ENCODE measurements around the gene OLAH. TPM values are rescaled to one million over a fixed set of nuclear protein-coding genes. Genes with fewer than 3 reads are reported as not detected.
"Not testable (repeated sequence)": the region's sequence is repeated elsewhere in the genome, so short reads cannot be mapped to it uniquely, and the experiment has no call there.

The OLAH gene
- polyA plus RNA-seq (2013, experiment 1 of 2): not detected
- polyA plus RNA-seq (2013, experiment 2 of 2): not detected

DNA sequence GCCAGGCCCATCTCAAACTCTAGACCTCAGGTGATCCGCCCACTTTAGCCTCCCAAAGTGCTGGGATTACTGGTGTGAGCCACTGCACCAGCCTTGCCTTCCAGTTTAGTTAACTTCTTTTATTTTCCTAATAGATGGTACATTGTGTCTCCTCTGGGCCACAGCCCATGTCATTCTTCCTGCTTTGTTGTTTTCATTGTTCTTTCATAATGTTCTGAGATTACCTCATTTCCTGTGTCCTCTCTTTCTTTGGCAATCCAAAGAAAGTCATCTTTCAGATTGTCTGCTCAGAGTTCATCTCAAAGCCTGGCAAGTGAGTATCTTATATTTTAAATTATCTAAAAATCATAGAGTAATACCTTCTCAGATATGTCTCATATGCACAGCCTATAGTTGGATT lies at the start of gene OLAH:
TSS of gene OLAH (plus strand) at position 270 of the 400 bp plus-strand sequence. CDS start 3,346 bp downstream, outside the sequence.
- 89% methylated on average over 1 of the region's 1 CpG; no CpG with 5 or more reads in 1 of the 2 experiments for WGBS, 2 experiments (ENCODE audit: insufficient coverage in 2 of 2)
- no peak within 1 kb of the TSS for H3K27ac ChIP-seq (ENCODE audit: low read depth, low read length, severe bottlenecking)
- no peaks in the 10 kb centered on the region for H3K4me1 ChIP-seq (ENCODE audit: control insufficient read depth, insufficient read depth, low read length, poor library complexity, severe bottlenecking)
- H3K36me3 ChIP-seq (ENCODE audit: control insufficient read depth, insufficient read depth, low read length): no peaks in the 10 kb centered on the region
- H3K9me3 ChIP-seq (ENCODE audit: control insufficient read depth, low read length): peaks cover under 1% of the 10 kb centered on the region
- H3K4me3 ChIP-seq (ENCODE audit: extremely low read depth, insufficient read depth, low read length, poor library complexity, severe bottlenecking): no peak within 1 kb of the TSS

DNA sequence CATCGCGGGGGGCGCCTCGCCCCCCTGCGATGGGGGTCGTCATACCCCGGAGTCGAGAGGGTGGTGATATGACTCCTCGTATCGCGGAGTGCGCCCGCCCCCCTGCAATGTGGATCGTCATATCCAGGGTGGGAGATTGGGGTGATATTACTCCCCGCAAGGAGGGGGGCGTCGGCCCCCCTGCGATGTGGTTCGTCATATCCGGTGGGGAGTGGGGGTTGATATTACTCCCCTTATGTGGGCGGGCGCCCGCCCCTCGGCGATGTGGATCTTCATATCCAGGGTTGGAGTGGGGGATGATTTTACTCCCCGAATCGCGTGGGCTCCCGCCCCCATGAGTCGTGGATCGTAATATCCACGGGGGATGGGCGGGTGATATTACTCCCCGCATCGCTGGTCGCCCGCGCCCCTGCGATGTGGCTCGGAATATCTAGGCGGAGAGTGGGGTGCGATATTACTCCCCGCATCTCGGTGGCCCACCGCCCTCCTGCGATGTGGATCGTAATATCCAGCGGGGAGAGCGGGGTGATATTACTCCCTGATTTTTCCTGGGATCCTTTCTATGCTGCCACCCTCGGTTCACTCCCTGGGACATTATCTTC lies 47.7 kb upstream of the OLAH start:
- H3K4me3 ChIP-seq (ENCODE audit: extremely low read depth, insufficient read depth, low read length, poor library complexity, severe bottlenecking): no peak overlapping the region
- 93% methylated on average over 41 to 43 of the region's 50 CpGs for WGBS, 2 experiments (ENCODE audit: insufficient coverage in 2 of 2)
- H3K9me3 ChIP-seq (ENCODE audit: control insufficient read depth, low read length): no peaks in the 10 kb centered on the region
- no peak overlapping the region for H3K27ac ChIP-seq (ENCODE audit: low read depth, low read length, severe bottlenecking)
- no peaks in the 10 kb centered on the region for H3K36me3 ChIP-seq (ENCODE audit: control insufficient read depth, insufficient read depth, low read length)
- H3K4me1 ChIP-seq (ENCODE audit: control insufficient read depth, insufficient read depth, low read length, poor library complexity, severe bottlenecking): peaks cover 3% of the 10 kb centered on the region

DNA sequence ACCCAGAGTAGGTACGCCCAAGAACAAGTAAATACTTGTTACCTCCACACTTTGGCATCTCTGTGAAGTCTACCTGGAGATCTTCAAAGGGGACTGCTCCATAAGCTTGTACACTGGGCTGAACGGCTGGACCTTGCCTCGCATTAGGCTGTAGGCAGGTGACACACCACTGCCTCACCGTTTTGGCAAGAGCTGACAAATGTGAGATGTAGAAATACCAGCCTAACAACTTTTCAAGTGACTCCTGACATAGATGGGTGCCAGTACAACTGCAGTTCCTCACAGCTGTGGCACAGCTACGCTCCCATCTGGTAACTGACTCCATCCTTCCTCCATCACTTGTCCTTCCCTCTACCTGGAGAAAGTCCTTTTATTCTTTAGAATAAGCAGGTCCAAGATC lies 30.2 kb upstream of the OLAH start:
- not testable (repeated sequence) for H3K9me3 ChIP-seq (ENCODE audit: control insufficient read depth, low read length); H3K27ac ChIP-seq (ENCODE audit: low read depth, low read length, severe bottlenecking); H3K4me1 ChIP-seq (ENCODE audit: control insufficient read depth, insufficient read depth, low read length, poor library complexity, severe bottlenecking); H3K36me3 ChIP-seq (ENCODE audit: control insufficient read depth, insufficient read depth, low read length); H3K4me3 ChIP-seq (ENCODE audit: extremely low read depth, insufficient read depth, low read length, poor library complexity, severe bottlenecking)
- 59 to 86% methylated on average over 4 of the region's 5 CpGs for WGBS, 2 experiments (ENCODE audit: insufficient coverage in 2 of 2)

DNA sequence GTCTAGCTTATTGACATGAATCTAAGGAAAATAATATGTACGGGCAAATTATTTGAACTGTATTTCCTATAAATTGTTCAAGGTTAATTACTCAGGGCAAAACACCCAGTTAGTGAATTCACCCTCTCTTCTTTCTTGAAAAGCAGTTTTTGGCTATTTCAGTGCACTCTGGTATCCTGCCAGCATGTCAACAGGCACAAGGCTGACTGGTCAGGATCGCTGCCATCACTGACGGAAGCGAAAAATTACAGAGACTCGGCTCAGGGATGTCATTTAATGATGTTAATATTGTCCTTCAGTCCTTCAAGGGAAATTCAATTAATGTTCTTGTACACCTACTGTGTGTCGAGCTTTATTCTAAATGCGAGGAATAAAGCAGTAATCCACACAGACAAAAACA lies 28.3 kb upstream of the OLAH start:
- Histone ChIP-seq H3K27ac (ENCODE audit: low read depth, low read length, severe bottlenecking) (no peak overlapping the region), H3K4me1 (ENCODE audit: control insufficient read depth, insufficient read depth, low read length, poor library complexity, severe bottlenecking) (no peaks in the 10 kb centered on the region), H3K9me3 (ENCODE audit: control insufficient read depth, low read length) (no peaks in the 10 kb centered on the region), H3K36me3 (ENCODE audit: control insufficient read depth, insufficient read depth, low read length) (no peaks in the 10 kb centered on the region), H3K4me3 (ENCODE audit: extremely low read depth, insufficient read depth, low read length, poor library complexity, severe bottlenecking) (no peak overlapping the region)
- 90 to 93% methylated on average over 3 to 6 of the region's 7 CpGs for WGBS, 2 experiments (ENCODE audit: insufficient coverage in 2 of 2)

DNA sequence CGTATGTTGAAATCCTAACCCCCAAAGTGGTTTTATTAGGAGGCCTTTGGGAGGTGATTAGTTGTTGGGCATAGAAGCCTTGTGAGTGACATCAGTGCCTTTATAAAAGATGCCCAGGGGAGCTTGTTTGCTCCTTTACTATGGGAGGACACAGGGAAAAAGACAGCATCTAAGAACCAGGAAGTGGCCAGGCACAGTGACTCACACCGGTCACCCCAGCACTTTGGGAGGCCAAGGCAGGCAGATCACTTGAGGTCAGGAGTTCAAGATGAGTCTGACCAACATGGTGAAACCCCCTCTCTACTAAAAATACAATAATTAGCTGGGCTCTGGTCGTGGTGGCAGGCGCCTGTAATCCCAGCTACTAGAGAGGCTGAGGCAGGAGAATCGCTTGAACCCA lies 22.8 kb upstream of the OLAH start:
- H3K27ac ChIP-seq (ENCODE audit: low read depth, low read length, severe bottlenecking); H3K9me3 ChIP-seq (ENCODE audit: control insufficient read depth, low read length); H3K4me3 ChIP-seq (ENCODE audit: extremely low read depth, insufficient read depth, low read length, poor library complexity, severe bottlenecking); H3K36me3 ChIP-seq (ENCODE audit: control insufficient read depth, insufficient read depth, low read length); H3K4me1 ChIP-seq (ENCODE audit: control insufficient read depth, insufficient read depth, low read length, poor library complexity, severe bottlenecking): not testable (repeated sequence)
- 75% methylated on average over 1 of the region's 5 CpGs; no CpG with 5 or more reads in 1 of the 2 experiments for WGBS, 2 experiments (ENCODE audit: insufficient coverage in 2 of 2)

DNA sequence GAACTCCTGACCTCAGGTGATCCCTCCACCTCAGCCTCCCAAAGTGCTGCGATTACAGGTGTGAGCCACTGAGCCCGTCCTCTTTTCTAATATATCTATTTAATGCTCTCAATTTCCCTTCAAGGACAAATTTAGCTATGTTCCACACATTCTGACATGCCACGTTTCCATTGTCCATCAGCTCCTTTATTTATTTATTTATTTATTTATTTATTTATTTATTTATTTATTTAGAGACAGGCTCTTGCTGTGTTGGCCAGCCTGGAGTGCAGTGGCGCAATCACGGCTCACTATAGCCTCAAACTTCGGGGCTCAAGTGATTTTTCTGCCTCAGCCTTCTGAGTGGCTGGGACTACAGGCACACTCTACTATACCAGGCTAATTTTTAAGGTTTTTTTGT lies 20.7 kb upstream of the OLAH start:
- not testable (repeated sequence) for H3K9me3 ChIP-seq (ENCODE audit: control insufficient read depth, low read length); H3K36me3 ChIP-seq (ENCODE audit: control insufficient read depth, insufficient read depth, low read length); H3K4me3 ChIP-seq (ENCODE audit: extremely low read depth, insufficient read depth, low read length, poor library complexity, severe bottlenecking); H3K4me1 ChIP-seq (ENCODE audit: control insufficient read depth, insufficient read depth, low read length, poor library complexity, severe bottlenecking); H3K27ac ChIP-seq (ENCODE audit: low read depth, low read length, severe bottlenecking)
- WGBS, 2 experiments (ENCODE audit: insufficient coverage in 2 of 2): no CpG with 5 or more reads among the region's 6 CpGs

DNA sequence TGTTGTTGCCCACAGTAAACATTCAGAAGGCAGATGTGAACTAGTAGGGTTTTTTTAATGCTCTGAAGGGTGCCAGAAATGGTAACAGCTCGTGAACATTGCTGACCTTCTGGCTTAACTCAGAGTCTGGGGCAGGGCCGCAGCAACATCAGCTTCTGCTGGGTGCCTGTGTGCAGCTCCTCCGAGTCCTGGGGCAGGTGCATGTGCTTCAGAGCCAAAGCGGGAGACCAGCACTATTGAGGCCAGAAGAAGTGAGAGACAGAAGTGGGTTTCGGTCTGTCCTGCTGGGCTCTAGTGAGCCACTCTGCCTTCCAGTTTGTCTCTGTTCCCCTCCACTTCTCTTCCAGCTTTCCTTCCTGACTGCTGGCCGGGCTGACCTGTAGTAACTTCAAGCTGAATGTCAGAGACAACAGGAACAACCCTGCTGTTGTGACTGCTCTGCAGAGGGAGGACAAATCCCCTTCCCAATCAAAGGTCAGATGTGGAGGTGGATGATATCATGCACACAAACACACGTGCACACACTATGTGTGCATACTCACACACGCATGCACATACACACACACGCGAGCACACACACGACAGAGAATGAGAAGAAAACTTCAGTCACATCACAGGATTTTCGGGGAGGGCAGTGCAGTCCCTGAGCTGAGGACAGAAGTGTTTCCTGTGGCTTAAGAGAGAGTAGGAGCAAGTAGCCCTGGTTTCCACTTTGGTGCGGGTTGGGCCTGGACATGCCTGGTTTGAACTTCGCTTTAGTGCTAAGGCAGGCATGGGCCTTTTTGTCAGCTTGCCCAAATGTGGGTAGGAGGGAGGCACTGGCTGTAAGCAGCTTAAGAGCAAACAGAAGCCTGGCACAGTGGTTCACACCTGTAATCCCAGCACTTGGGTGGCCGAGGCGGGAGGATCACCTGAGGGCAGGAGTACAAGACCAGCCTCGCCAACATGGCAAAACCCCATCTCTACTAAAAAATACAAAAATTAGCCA lies 19.4 kb upstream of the OLAH start:
- H3K27ac ChIP-seq (ENCODE audit: low read depth, low read length, severe bottlenecking); H3K4me3 ChIP-seq (ENCODE audit: extremely low read depth, insufficient read depth, low read length, poor library complexity, severe bottlenecking); H3K36me3 ChIP-seq (ENCODE audit: control insufficient read depth, insufficient read depth, low read length); H3K4me1 ChIP-seq (ENCODE audit: control insufficient read depth, insufficient read depth, low read length, poor library complexity, severe bottlenecking); H3K9me3 ChIP-seq (ENCODE audit: control insufficient read depth, low read length): not testable (repeated sequence)
- WGBS, 2 experiments (ENCODE audit: insufficient coverage in 2 of 2): 83 to 98% methylated on average over 4 to 8 of the region's 17 CpGs

DNA sequence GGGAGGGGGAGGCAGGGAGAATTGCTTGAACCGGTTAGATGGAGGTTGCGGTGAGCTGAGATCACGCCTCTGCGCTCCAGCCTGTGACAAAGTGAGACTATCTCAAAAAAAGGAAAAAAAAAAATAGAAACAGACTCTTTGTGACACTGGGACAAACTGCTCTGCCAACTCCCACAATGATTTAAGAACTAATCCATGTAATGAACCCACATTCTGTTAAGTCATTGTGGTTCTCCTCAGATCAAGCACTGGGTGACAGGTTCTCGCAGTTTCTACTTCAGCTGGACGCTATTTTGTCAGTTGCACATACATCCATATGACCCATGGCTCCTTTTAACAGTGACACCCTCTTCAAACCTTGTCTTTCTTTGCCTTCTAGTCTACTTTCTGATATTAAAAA lies 18.7 kb upstream of the OLAH start:
- not testable (repeated sequence) for H3K9me3 ChIP-seq (ENCODE audit: control insufficient read depth, low read length); H3K4me1 ChIP-seq (ENCODE audit: control insufficient read depth, insufficient read depth, low read length, poor library complexity, severe bottlenecking); H3K27ac ChIP-seq (ENCODE audit: low read depth, low read length, severe bottlenecking); H3K4me3 ChIP-seq (ENCODE audit: extremely low read depth, insufficient read depth, low read length, poor library complexity, severe bottlenecking); H3K36me3 ChIP-seq (ENCODE audit: control insufficient read depth, insufficient read depth, low read length)
- 94 to 95% methylated on average over 3 to 4 of the region's 6 CpGs for WGBS, 2 experiments (ENCODE audit: insufficient coverage in 2 of 2)

DNA sequence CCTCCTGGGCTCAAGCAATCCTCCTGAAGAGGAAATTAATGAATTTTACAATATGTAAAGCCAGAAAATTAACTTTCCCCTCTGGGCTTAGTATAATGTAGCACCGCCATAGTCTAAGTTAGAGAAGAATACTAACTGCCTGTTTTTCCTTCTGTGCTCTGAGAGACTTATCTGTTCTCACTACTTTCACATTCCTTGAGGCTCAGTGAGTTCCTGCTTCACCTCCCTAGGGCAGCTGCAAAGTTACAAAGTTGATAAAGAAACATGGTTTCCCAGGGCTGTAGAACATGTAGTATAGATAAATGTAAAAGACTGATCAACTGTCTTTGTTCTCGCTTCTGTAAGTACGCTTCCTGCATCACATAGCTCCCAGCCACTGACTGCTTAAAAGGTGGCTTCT lies 16.0 kb upstream of the OLAH start:
- Histone ChIP-seq H3K36me3 (ENCODE audit: control insufficient read depth, insufficient read depth, low read length) (no peaks in the 10 kb centered on the region), H3K4me3 (ENCODE audit: extremely low read depth, insufficient read depth, low read length, poor library complexity, severe bottlenecking) (no peak overlapping the region), H3K9me3 (ENCODE audit: control insufficient read depth, low read length) (no peaks in the 10 kb centered on the region), H3K27ac (ENCODE audit: low read depth, low read length, severe bottlenecking) (peak overlapping the region; percentile 36), H3K4me1 (ENCODE audit: control insufficient read depth, insufficient read depth, low read length, poor library complexity, severe bottlenecking) (peaks cover 8% of the 10 kb centered on the region)
- 80 to 90% methylated on average over 2 of the region's 3 CpGs for WGBS, 2 experiments (ENCODE audit: insufficient coverage in 2 of 2)

DNA sequence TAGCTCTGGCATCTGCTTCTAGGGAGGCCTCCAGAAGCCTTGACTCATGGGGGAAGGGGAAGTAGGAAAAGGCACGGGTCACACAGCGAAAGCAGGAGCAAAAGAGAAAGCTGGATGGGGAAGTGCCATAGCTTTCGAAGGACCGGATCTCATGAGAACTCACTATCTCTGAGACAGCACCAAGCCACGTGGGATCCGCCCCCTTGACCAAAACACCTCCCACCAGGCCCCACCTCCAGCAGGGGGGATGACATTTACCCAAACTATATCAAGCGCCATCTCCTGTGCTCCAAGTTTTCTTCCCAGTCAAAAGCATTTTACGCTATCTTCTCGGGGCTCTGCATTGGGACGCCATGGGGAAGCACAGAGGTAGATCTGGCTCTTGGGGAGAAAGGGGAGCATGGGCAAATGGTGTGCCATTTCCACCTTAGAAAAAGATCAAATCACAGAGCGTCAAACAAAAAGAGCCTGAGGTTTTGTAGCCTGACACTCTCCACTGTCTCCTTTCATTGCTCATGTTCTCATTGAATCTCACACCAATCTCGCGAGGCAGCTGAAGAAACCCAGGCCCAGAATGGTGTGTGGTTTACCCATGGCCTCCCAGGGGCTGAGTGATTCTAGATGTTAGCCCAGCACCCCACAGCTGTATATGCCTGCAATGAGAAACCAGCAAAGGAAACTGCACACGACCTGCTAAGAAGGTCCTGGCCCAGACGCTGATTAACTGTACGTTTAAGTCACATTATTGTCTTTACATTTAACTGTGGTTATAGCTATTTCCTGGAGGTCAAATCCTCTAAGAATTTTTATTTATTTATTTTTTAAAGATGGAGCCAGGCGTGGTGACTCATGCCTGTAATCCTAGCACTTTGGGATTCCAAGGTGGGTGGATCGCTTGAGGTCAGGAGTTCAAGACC lies 8.1 kb upstream of the OLAH start:
- Histone ChIP-seq H3K4me3 (ENCODE audit: extremely low read depth, insufficient read depth, low read length, poor library complexity, severe bottlenecking) (no peak overlapping the region), H3K27ac (ENCODE audit: low read depth, low read length, severe bottlenecking) (no peak overlapping the region), H3K36me3 (ENCODE audit: control insufficient read depth, insufficient read depth, low read length) (no peaks in the 10 kb centered on the region), H3K9me3 (ENCODE audit: control insufficient read depth, low read length) (peaks cover 4% of the 10 kb centered on the region), H3K4me1 (ENCODE audit: control insufficient read depth, insufficient read depth, low read length, poor library complexity, severe bottlenecking) (no peaks in the 10 kb centered on the region)
- 67 to 74% methylated on average over 7 to 11 of the region's 18 CpGs for WGBS, 2 experiments (ENCODE audit: insufficient coverage in 2 of 2)

Measured in mesodermal cell (in vitro differentiated cells).